ENCODE data around the gene FAR2.
"Not testable (repeated sequence)": the region's sequence is repeated elsewhere in the genome, so short reads cannot be mapped to it uniquely, and the experiment has no call there.

Gene FAR2

DNA sequence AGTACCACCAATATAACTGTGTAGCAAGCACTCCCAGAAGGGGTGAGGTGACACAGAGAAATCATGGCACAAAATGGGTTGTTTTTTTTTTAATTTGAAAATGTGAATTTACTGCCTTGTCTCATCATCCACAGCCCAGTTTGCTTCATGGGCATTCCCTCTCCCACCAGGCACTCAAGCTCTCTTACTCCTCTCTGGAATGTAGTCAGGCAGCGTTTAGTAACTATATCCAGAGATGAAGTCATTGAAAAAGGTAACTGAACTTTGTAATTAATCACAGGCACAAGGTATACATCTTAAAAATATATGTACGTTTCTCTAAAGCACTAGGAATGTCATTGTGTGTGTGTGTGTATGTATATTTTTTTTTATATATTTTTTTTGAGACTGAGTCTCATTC is 91.4 kb downstream of the FAR2 start:
- DNase-seq, result no peak

DNA sequence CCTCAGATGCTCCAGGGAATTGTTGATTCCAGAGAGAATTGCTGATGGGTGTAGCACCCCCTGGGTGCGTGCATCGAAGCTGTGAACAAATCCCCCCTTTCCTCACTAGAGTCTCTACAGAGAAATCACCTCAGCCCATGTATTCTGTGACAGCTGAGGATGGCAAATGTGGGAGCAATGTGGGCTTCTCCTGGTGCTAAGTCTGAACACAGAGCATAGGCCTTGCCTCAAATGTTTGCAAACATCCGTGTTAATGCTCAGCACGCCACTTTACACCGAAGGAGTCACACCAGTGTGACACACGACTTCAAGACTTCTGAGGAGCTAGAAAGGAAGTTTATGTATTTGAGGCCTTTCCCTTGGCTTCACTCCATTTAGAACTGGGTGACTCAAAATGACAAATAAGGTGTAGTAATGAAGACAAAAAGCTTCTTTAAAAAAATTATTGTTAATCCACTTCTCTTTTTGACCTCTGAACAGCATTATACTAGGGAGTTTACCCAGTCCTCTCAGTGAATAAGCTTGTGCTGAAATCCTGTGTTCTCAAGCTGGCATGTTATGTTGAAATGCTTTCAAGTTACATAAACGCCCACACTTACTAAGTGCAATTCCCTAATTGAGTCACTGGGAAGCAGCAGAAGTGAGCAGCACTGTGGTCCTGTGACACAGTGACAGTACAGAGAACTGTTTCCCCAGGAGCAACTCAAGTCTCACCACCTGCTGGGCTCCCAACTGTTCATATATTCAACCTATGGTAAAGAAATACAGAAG is 92.9 kb downstream of the FAR2 start:
- DNase-seq, result no peak

DNA sequence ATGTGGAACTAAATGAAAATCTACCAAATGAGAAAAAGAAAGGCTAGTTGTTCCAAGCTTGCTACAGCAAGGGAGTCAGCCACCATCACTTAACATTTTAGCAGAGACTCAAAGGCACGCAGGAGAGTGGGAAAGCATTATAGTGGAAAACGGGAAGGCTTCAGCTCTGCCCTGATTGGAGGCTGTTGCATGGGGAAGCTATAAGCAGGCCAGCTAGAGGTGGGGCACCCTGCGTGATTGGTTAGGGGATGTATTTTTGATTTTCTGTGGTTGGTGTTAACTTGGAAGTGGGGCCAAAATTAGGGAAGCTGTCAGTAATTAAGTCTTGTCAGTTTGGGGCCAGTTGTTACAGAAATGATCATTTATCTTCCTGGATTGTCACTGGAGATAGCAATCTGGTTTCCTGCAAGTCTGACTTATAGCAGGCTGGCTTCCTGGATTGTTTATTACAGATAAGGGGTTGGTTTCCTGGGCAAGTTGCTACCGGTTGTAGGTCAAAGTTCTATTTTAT is 93.9 kb downstream of the FAR2 start:
- DNase-seq, result no peak

DNA sequence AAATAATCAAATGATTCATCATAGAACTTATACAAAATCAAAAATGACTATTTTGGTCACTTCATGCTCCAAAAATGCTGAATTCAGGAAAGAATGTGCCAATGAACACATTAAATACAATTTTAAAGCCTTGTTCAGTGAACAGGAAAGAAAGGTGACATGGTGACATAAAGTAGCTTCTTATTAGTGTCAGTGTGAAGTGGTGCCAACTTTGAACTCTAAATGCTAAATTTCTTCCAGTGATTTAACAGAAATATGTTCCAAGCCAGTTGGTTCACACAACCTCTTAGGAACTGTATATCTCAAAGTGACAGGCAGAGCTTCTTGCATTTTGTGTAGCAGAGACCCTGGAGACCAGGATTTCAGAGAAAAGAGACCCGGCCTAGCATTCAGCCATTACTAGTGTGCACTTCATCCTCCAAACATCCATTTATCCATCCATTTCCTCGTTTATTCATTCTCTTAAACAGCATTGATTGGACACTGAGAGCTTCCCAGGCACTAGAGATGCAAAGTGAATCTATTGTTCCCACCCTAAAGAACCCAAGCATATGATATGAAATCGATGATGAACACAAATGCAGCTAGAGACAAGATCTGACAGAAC is 95.2 kb downstream of the FAR2 start:
- DNase-seq, result no peak

DNA sequence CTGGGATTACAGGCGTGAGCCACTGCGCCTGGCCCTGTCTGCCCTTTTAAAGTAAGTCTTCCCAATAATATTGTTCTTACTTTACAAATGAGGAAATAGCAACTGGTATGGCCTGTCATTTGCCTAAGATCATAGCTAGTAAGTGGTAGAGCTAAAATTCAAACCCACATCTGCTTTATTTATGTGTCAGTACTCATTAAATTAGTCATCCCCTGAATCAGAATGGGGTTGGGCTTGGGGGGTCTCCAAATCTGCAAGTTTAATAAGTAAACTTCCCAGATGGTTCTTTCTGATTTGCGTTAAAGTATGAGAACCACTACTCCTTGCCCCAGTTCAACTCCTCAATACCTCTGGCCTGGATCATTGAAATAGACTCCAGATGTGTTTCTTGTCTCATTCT is 96.2 kb downstream of the FAR2 start:
- no peak for DNase-seq

DNA sequence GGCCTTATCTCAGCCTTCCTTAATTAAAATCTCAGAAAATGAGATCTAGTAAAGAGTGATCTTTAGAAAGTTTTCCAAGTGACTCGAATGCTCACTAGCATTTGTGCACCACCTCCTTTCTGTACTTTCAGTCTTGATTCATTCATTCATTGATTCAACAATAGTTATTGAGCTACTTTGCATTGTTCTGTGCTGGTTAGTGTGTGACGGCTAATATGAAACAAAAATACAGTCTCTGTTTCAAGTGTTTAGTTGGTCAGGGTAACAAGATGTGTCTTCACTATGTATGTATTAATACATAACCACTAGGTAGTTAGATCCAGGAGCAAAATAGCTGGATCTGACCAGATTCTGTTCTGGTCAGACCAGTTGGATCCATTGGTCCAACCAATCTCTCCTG is 100.9 kb downstream of the FAR2 start:
- DNase-seq, result no peak

DNA sequence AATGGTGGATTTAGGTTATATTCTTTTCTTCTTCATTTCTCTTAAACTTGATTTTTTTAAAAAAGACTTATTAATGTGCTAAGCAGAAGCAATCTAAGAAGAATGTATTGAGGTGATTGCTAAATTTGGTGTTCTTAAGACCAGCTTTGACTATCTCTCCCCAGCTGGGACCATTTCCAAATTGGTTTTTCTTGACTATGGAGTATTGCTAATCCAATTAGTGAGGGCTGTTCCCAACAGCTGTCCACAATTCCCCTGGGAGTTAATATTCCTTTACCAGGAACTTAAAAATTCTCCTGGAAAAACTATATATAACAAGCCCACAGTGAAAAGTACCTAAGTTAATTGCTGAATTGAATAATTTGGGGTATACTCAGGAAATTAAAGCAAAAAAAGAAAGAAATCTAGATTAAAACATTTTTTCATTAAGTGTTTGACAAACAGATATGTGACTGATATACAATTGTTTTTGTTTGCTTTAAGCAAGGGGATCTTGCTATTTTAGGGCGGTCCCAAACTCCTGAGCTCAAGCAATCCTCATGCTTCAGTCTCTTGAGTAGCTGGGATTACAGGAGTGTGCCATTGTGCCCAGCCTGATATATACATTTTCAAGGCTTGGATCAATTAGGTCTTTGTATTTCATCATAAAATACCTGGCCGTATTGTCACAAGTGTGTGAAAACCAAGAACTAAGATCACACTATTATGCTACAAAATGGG is 105.0 kb downstream of the FAR2 start:
- no peak for DNase-seq

DNA sequence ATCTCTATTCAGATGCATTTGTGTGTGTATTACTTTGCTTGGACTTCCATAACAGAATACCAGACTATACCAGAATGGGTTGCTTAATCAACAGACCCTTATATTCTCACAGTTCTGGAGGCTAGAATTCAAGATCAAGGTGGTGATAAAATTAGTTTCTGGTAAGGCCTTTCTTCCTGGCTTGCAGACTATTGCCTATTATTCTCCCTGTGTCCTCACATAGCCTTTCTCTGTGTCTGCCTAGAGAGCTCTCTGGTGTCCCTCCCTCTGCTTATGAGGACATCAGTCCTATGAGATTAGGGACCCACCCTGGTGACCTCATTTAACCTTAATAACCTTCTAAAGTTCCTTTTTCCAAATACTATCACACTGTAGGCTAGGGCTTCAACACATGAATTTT is 106.0 kb downstream of the FAR2 start:
- no peak for DNase-seq

DNA sequence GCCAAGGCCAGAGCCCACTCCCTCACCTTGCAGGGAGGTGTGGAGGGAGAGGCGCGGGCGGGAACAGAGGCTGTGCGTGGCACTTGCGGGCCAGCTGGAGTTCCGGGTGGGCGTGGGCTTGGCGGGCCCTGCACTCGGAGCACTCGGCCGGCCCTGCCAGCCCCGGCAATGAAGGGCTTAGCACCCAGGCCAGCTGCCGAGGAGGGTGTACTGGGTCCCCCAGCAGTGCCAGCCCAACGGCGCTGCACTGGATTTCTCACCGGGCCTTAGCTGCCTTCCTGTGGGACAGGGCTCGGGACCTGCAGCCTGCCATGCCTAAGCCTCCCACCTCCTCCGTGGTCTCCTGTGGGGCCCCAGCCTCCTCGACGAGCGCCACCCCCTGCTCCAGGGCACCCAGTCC is 107.5 kb downstream of the FAR2 start:
- DNase-seq, result no peak

DNA sequence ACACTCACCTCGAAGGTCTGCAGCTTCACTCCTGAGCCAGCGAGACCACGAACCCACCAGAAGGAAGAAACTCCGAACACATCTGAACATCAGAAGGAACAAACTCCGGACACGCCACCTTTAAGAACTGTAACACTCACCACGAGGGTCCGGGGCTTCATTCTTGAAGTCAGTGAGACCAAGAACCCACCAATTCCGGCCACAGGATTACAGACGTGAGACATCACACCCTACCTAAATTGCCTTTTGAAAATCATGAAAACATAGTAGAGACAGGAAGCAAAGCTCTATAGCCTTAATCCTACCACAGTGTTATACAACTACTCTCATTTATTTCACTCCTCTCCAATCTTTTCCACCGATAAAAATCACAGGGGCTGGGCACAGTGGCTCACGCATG is 108.6 kb downstream of the FAR2 start:
- not testable (repeated sequence) for DNase-seq

DNA sequence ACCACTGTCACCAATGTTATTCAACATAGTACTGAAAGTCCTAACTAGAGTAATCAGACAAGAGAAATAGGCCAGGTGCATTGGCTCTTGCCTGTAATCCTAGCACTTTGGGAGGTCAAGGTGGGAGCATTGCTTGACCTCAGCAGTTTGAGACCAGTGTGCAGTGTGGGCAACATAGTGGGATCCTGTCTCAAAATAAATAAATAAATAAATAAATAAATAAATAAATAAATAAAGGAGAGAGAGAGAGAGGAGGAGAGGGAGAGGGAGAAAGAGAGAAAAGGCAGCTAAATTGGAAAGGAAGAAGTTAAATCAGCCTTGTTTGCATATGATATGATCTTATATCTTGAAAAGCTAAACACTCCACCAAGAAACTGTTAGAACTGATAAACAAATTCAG is 115.3 kb downstream of the FAR2 start:
- no peak for DNase-seq

DNA sequence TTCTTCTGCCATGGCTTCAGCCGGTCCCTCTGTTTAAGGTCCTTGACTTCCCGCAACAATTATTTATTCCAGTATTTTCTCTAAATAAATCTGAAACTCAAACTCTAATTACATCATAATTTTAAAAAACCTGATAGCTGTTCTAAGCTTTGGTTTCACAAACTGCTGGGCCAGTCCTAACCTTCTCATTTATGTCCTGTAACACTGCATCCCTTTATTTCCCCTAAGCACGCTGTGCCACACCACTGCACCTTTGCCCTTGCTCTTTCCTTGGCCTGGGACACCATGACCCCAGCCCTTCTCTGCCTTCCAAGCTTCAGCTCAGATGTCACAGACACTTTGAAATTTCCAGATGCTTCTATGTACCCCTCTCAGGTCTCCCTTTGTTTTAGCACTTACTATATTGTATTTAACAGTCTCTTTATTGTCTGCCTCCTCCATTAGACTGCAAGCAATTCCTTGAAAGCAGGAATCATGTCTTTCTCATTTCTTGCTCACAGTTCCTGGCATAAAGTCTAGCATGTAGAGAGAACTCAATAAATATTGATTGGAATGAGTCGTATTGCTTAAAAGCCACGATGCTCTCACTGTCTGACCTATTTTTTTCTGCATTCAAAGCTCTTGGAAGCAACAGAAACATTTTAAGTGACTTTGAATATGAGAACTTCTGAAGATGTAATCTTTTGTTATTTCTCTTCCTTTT is 120.8 kb downstream of the FAR2 start:
- no peak for DNase-seq

DNA sequence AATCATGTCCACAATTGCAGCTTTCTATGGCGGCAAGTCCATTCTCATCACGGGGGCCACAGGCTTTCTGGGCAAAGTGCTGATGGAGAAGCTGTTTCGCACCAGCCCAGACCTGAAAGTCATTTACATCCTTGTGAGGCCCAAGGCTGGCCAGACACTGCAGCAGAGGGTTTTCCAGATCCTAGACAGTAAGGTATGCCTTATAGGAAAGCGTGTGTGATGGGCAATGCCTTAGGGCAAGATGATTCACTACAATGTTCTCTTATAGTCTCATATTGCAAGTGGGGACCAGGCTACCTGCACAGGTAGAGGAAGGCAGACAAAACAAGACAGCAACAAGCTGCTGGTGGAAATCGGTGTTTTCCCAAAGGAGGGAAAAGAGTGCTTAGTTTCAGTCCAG is 121.4 kb downstream of the FAR2 start:
- DNase-seq, result no peak

DNA sequence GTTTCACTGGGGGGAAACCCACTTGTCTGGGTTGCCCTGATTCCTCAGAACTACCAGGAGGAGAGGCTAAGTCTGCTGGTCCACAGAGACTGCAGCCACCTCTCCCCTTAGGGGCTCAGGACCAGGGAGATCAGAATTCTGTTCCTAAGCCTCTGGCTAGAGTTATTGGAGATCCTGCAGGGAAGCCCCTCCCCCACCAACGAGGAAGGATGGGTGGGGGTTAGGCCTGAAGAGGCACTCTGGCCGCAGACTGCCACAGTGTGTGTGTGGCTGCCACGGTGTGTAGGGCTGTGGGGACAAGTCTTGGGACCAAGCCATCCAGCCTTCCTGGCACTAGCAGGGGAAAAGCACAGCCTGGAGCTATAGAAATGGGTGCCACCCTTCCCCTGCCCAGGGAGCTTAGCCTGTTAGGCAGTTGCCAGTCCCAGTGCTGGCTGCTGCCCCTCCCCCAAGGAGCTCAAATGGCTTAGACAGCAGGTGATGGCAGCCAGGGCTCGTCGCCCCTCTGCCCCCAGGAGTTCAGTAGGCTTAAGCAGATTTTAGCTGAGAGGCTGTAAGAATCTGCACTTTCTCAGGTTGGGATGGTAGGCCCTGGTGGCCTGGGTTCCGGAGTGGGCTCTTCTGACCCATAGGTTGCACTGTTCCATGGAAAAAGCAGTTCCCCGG is 124.2 kb downstream of the FAR2 start:
- no peak for DNase-seq

DNA sequence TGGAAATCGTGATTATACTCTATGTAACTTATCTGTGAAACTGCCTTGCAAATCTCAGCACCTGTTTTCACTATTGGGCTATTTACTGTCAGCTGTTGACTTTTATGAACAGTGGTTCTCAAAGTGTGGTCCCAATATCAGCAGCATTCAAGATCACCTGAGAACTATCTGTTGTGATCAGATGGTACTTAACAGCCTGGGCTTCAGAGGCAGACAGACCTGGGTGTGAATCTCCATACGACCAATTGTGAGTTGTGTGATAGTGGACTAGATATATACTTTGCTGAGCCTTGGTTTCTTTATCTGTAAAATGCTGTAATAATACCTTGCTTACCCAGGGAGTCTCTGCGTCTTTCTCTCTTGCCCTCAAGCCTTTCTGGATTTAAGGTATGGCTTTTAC is 126.8 kb downstream of the FAR2 start:
- DNase-seq, result no peak

DNA sequence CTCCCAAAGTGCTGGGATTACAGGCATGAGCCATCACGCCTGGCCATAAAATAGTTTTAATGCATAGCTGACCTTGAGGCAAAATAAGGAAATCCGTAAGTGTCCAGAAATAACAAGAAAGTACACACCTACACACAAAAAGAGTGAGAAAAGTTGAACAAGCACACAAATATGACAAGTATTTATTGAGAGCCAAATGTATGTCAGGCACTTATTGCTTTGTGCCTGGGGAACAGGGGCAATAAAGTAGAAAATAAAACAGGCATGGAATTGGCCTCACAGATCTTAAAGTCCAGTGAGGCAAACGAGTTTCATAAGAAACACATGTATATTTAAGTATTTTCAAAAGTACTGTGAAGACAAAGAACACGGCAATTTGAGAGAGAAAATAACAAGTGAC is 128.2 kb downstream of the FAR2 start:
- no peak for DNase-seq

DNA sequence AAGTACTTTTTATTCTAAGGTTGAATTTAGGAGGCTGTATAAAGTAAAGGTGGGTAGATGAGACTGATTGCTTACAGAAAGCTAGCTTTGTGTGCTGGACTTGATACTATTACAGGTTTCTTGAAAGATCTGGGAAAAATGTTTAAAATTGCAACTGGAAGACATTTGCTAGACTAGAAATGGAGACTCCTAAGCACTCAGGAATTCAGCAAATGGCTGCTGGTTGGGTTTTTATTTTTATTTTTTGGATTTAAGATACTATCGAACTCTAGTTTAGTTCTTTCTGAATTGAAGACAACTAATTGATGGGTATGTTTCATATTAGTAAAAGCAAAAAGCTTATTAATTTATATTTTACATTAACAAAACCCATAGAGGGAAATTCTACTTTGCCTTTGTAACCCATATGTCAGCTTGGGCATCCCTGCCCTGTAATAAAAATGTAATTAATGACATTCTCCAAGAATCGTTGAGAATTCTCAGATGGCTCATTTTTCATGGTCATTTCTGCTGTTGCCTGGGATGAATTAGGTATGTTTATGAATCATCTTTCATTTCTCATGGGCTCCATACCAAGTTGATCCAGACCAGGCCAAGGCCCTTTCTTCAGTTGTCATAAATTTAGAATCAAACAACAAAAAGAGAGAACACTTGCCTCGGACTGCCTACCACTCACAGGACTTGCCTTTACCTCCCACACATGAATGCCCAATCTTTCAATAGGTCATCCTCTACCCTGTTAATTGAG is 129.8 kb downstream of the FAR2 start:
- DNase-seq, result no peak

DNA sequence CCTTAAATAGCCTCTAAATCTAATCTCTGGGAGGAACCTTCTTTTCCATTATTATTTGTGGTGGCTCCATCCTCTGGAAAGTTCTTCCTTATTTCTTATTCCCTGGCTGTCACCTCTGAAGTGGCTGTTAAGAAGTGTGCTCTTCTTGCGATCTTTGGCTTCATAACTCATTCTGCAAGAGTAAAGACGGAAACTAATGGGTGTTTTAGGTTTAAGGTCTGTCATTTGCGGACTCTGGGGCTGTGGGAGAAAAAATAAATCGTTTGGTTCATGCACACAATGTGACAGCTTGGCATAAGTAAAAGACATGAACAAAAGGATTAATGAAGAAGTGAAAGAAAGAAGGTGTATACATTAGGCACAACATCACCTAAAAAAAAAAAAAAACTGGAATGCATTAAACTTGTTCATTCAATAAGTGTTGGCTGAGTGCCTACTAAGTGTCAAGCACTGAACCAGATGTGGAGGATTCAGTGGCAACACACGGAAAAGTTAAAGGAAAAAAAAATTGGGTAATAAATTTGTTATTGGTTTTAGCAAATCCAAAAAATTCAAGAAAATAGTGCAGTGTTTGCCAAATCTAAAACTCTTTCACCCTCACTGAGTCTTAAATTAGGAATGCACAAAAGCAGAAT is 132.4 kb downstream of the FAR2 start:
- no peak for DNase-seq

DNA sequence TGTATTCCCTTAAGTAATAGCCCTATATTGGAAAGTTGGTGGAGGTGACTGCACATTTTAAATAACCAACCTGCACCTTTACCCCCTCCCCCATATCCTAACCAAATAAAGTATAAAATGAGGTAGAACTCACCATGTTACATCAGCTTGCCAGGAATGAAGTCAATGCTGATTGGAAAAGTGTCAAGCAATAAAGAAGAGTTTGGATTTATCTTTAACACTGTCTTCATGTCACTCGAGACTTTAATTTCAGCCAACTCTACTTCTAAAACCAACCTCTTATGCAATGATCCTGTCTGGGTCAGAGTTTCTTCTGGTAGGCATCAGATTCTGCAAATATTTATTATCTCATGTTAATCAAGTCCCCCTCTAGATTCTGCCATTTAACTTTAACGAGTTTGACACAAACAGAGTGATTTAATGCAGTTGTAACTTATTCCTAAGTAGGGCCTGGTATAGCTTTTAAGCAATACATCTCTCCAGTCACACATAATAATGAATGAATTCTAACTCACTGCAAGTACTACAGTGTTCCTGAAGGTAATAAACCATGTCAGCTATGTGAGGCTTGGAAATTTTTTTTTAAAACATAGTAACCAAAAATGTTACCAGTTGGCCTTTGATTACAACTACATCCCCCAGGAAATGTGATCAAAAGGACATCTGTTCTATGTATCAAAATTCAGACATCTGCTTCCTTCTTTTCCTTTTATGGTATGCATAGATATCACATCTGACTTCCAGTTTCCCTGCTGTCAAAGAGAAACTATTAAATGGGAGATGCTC is 133.1 kb downstream of the FAR2 start:
- no peak for DNase-seq

DNA sequence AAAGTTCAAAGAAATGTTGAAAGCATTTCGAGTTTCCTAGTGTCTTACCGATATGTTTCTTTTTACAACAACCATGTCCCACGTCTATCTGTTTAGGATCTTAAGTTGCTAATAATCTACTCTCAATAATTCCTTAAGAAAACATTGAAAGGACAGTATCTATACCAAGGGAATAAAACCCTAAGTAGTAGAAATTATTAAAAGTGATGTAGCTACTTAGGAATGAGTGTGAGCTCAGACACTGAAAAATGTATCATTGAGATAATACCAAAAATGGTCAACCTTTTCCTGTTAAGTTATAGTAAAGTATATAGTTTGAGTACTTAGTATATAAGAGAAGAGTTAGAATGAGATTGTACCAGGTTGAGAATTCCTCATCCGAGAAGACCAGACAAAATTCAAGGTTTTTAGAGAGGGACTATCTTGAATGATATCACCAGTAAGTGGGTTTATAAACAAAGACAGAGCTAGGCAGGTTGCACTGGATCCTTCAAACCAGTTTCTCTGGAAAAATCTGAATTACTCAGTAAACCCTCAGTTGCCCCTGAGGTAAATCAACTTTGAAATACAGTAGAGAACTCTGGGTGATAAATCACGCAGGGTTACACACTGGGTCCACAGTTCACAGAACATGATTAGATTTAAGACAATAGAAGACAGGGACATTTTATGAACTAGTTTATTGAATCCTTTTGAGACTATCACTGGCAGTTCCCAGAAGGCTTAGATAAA is 135.1 kb downstream of the FAR2 start:
- DNase-seq, result no peak

Measured in COR-L47 (cell line).